Mucosa of descending colon (tissue), 3 donors: ENCODE results near the gene SYT12. TPM values are rescaled to one million over a fixed set of nuclear protein-coding genes. Genes with fewer than 3 reads are reported as not detected.
"Not testable (repeated sequence)": the region's sequence is repeated elsewhere in the genome, so short reads cannot be mapped to it uniquely, and the experiment has no call there.

Experiments used
- ATAC-seq: fragments of 200-7000 bp; cut with Tn5 transposase; one replicate; pipeline ENCODE4 v1.9.1; 2020; ENCODE audit warnings: mild to moderate bottlenecking, moderate library complexity
- DNase-seq, 3 donors: peaks; one replicate each; pipeline ENCODE4 v3.0.0-alpha.2; 2020
- H3K36me3 ChIP-seq: fragments of 200-600 bp; one replicate; pipeline ENCODE4 v1.8.0; 2021; ENCODE audit warnings: low read depth, mild to moderate bottlenecking
- H3K4me1 ChIP-seq: fragments of 200-600 bp; one replicate; pipeline ENCODE4 v1.8.0; 2021; ENCODE audit warnings: low read depth, mild to moderate bottlenecking
- H3K4me3 ChIP-seq: fragments of 200-600 bp; one replicate; pipeline ENCODE4 v1.8.0; 2021; ENCODE audit warnings: mild to moderate bottlenecking
- H3K9me3 ChIP-seq: fragments of 200-600 bp; one replicate; pipeline ENCODE4 v1.8.0; 2021; ENCODE audit warnings: mild to moderate bottlenecking
- CTCF ChIP-seq: fragments of 200-600 bp; IDR thresholded peaks from one replicate; pipeline ENCODE4 v1.8.0; 2022; ENCODE audit warnings: antibody characterized with exemption, mild to moderate bottlenecking
- intact Hi-C, 2 donors: fragments of 100-400 bp; cut with DNase I in 1 of 2; cut with micrococcal nuclease in 1 of 2; formaldehyde crosslinking; loops; one replicate each; pipeline versions ENCODE4 v1.11.0 to v1.11.1; 2022; cut with DNase I, micrococcal nuclease
- total RNA-seq, 3 donors: library from RNA; stranded (reverse); fragmentation: NEBNext Ultra II Directional in 2 of 3; extraction: Animal tissue kit (Norgen Biotek cat#: 25700) in 2 of 3; gene quantifications; one replicate each; pipeline versions ENCODE4 v1.2.1 to v1.2.4, GENCODE V29; 2021 to 2023
- donor health status: DM: no; HTN: no; CAD: no; lungs with moderate emphysema.
- donor health status: DM: no; HTN: no; CAD: no.
- donor health status: DM: no; HTN: yes; CAD: no.

SYT12 gene
- total RNA-seq, 3 donors from 2014 or later = 0.09 TPM; not detected in 2

- intact Hi-C loops = no loop called here
- Histone ChIP-seq H3K4me1 (no peaks in the 10 kb centered on the region), H3K4me3 (no peak overlapping the region), H3K36me3 (no peaks in the 10 kb centered on the region), H3K9me3 (no peaks in the 10 kb centered on the region)
- ATAC-seq = no peak
- no peak for DNase-seq
- no peak for TF ChIP-seq CTCF
These were observed 21.6 kb upstream of the SYT12 start for GRCh38 chr11:67001332-67001731.

- no peak for TF ChIP-seq CTCF
- Histone ChIP-seq H3K4me1 (no peaks in the 10 kb centered on the region), H3K4me3 (no peak overlapping the region), H3K36me3 (no peaks in the 10 kb centered on the region), H3K9me3 (no peaks in the 10 kb centered on the region)
- intact Hi-C loops = no loop called here
- ATAC-seq (no peak), DNase-seq (no peak)
These were observed 20.5 kb upstream of the SYT12 start for GRCh38 chr11:67002297-67002913.

GRCh38 chr11:67002921-67003411 is 20.0 kb upstream of the SYT12 start:
- H3K4me3 ChIP-seq = no peak overlapping the region
- intact Hi-C loops = no loop called here
- H3K9me3 ChIP-seq = no peaks in the 10 kb centered on the region
- no peaks in the 10 kb centered on the region for H3K4me1 ChIP-seq
- H3K36me3 ChIP-seq = no peaks in the 10 kb centered on the region
- DNase-seq (no peak), ATAC-seq (no peak)
- no peak for TF ChIP-seq CTCF

- ATAC-seq, H3K4me3 ChIP-seq, intact Hi-C loops, H3K9me3 ChIP-seq, DNase-seq, H3K4me1 ChIP-seq, H3K36me3 ChIP-seq: not testable (repeated sequence)
These were observed 17.7 kb upstream of the SYT12 start for GRCh38 chr11:67005200-67005599.

GRCh38 chr11:67006029-67006884 is 16.7 kb upstream of the SYT12 start:
- ATAC-seq (no peak), DNase-seq (no peak)
- no peaks in the 10 kb centered on the region for H3K4me1 ChIP-seq
- H3K4me3 ChIP-seq = no peak overlapping the region
- no peaks in the 10 kb centered on the region for H3K36me3 ChIP-seq
- H3K9me3 ChIP-seq = no peaks in the 10 kb centered on the region
- intact Hi-C loops = no loop called here
- TF ChIP-seq CTCF = no peak

GRCh38 chr11:67007126-67007525 is 15.8 kb upstream of the SYT12 start:
- DNase-seq (no peak), ATAC-seq (no peak)
- Histone ChIP-seq H3K4me3 (no peak overlapping the region), H3K4me1 (no peaks in the 10 kb centered on the region), H3K36me3 (no peaks in the 10 kb centered on the region), H3K9me3 (no peaks in the 10 kb centered on the region)
- intact Hi-C loops = no loop called here
- TF ChIP-seq CTCF = no peak
